Prostate gland (tissue), 2 donors: ENCODE data around the gene HRCT1.
"Not testable (repeated sequence)": the region's sequence is repeated elsewhere in the genome, so short reads cannot be mapped to it uniquely, and the experiment has no call there.

Source experiments
- CTCF ChIP-seq, 4 experiments: fragments of 200-600 bp in 2 of 4; fragments of 450-650 bp in 2 of 4; sonication (generic) in 2 of 4; IDR thresholded peaks; 1 replicate in 3 of 4; 2 replicates in 1 of 4; pipeline ENCODE4 v1.5.1; 2016 to 2019; ENCODE audit warnings: antibody characterized with exemption in 4 of 4, mild to moderate bottlenecking in 2 of 4, moderate library complexity in 2 of 4
- POLR2A ChIP-seq: fragments of 450-650 bp; IDR thresholded peaks from one replicate; pipeline ENCODE4 v1.6.1; 2016; ENCODE audit warnings: antibody characterized with exemption, mild to moderate bottlenecking
- POLR2AphosphoS5 ChIP-seq: sonication (generic); formaldehyde crosslinking; IDR thresholded peaks from one replicate; pipeline ENCODE4 v1.6.1; 2017; ENCODE audit warnings: antibody characterized with exemption

GRCh38 chr9:35884908-35885307 lies 21.1 kb upstream of the HRCT1 start:
- TF ChIP-seq CTCF (IDR thresholded peaks at IDR 0.05); POLR2A; POLR2AphosphoS5: not testable (repeated sequence)
